Measurements from ENCODE around the gene SLC39A7. TPM values are rescaled to one million over a fixed set of nuclear protein-coding genes. Genes with fewer than 3 reads are reported as not detected.
A peak's percentile ranks its signal among the peaks of the same experiment; 100 is the strongest.

The SLC39A7 gene
- total and polyA plus RNA-seq, 4 donors: 8.9 to 112 (median 71.1) TPM

DNA sequence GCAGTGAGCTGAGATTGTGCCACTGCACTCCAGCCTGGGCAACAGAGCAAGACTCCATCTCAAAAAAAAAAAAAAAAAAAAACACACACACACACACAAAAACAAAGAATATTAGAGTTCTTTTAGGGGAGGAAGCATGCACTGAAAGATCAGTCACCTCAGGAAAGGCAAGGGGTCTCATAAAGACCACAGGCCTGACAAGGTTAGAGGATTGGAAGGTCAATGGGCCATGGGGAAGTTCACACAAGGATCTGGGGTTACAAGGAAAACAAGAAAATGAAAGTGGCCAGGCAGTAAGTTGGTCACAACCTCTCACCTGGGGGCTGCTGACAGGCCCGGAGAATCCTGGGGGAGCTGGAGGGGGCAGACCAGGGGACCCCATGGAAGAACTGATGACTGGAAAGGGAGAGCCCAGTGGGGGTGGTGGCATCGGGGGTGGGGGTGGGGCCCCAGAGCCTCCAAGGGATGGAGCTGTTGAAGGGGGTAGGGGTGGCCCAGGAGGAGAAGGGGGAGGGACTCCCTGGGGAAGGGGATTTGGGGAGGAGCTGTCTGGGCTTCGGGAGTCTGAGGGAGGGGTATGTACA lies 1.7 kb upstream of the SLC39A7 start:
- Histone ChIP-seq H3K4me3 (ENCODE audit: low read depth in 1 of 3, low read length in 3 of 3) (peak overlapping the region in 2 of 3 donors; percentile 76 to 81), H3K4me1 (ENCODE audit: control insufficient read depth in 4 of 4, insufficient read depth in 4 of 4, low read length in 3 of 4) (peaks cover 9 to 66% (median 56%) of the 10 kb centered on the region in 4 donors), H3K27me3 (ENCODE audit: control insufficient read depth in 4 of 4, insufficient read depth in 4 of 4, low read length in 3 of 4) (no peaks in the 10 kb centered on the region), H3K36me3 (ENCODE audit: control insufficient read depth in 4 of 4, insufficient read depth in 3 of 4, low read depth in 1 of 4, low read length in 3 of 4) (peaks cover 3 to 49% (median 36%) of the 10 kb centered on the region in 4 donors), H3K9me3 (ENCODE audit: control insufficient read depth in 4 of 4, low read length in 3 of 4) (no peaks in the 10 kb centered on the region), H3K27ac (ENCODE audit: low read depth in 1 of 2, low read length in 2 of 2) (no peak overlapping the region), H3K9ac (ENCODE audit: low read depth in 1 of 2, low read length in 2 of 2) (peak overlapping the region in 1 of 2 donors; percentile 39)
- DNase-seq (ENCODE audit: low spot score): no peak
- TF ChIP-seq JUND (IDR thresholded peaks at IDR 0.05) (no peak), ZBTB33 (IDR thresholded peaks at IDR 0.05) (no peak), TAF1 (conservative IDR thresholded peaks at IDR 0.05) (no peak), YY1 (IDR thresholded peaks at IDR 0.05) (no peak), EGR1 (IDR thresholded peaks at IDR 0.05; ENCODE audit: low read depth in 2 of 2) (no peak), RXRA (IDR thresholded peaks at IDR 0.05) (no peak), NR2F2 (IDR thresholded peaks at IDR 0.05) (no peak), GABPA (IDR thresholded peaks at IDR 0.05 in 1 of 2, conservative IDR thresholded peaks at IDR 0.05 in 1 of 2) (no peak), ATF3 (IDR thresholded peaks at IDR 0.05) (no peak), FOXA2 (IDR thresholded peaks at IDR 0.05) (no peak), CTCF (IDR thresholded peaks at IDR 0.05; ENCODE audit: low read depth, low read length, missing input control) (no peak)
- TF ChIP-seq, protein P1, sequence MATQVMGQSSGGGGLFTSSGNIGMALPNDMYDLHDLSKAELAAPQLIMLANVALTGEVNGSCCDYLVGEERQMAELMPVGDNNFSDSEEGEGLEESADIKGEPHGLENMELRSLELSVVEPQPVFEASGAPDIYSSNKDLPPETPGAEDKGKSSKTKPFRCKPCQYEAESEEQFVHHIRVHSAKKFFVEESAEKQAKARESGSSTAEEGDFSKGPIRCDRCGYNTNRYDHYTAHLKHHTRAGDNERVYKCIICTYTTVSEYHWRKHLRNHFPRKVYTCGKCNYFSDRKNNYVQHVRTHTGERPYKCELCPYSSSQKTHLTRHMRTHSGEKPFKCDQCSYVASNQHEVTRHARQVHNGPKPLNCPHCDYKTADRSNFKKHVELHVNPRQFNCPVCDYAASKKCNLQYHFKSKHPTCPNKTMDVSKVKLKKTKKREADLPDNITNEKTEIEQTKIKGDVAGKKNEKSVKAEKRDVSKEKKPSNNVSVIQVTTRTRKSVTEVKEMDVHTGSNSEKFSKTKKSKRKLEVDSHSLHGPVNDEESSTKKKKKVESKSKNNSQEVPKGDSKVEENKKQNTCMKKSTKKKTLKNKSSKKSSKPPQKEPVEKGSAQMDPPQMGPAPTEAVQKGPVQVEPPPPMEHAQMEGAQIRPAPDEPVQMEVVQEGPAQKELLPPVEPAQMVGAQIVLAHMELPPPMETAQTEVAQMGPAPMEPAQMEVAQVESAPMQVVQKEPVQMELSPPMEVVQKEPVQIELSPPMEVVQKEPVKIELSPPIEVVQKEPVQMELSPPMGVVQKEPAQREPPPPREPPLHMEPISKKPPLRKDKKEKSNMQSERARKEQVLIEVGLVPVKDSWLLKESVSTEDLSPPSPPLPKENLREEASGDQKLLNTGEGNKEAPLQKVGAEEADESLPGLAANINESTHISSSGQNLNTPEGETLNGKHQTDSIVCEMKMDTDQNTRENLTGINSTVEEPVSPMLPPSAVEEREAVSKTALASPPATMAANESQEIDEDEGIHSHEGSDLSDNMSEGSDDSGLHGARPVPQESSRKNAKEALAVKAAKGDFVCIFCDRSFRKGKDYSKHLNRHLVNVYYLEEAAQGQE (IDR thresholded peaks at IDR 0.05): no peak
- TF ChIP-seq, protein P2, sequence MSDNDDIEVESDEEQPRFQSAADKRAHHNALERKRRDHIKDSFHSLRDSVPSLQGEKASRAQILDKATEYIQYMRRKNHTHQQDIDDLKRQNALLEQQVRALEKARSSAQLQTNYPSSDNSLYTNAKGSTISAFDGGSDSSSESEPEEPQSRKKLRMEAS (IDR thresholded peaks at IDR 0.05): no peak
- WGBS: 34% methylated on average over 3 of the region's 3 CpGs

GRCh38 chr6:33199687-33200218 lies 914 bp upstream of the SLC39A7 start:
- DNase-seq (ENCODE audit: low spot score): no peak
- Histone ChIP-seq H3K9ac (ENCODE audit: low read depth in 1 of 2, low read length in 2 of 2) (peak overlapping the region; percentile 39 to 64), H3K4me3 (ENCODE audit: low read depth in 1 of 3, low read length in 3 of 3) (peak overlapping the region; percentile 76 to 82 (median 81)), H3K27ac (ENCODE audit: low read depth in 1 of 2, low read length in 2 of 2) (peak overlapping the region; percentile 97 to 98), H3K4me1 (ENCODE audit: control insufficient read depth in 4 of 4, insufficient read depth in 4 of 4, low read length in 3 of 4) (peaks cover 11 to 68% (median 59%) of the 10 kb centered on the region in 4 donors), H3K36me3 (ENCODE audit: control insufficient read depth in 4 of 4, insufficient read depth in 3 of 4, low read depth in 1 of 4, low read length in 3 of 4) (peaks cover 3 to 42% (median 29%) of the 10 kb centered on the region in 4 donors), H3K27me3 (ENCODE audit: control insufficient read depth in 4 of 4, insufficient read depth in 4 of 4, low read length in 3 of 4) (no peaks in the 10 kb centered on the region), H3K9me3 (ENCODE audit: control insufficient read depth in 4 of 4, low read length in 3 of 4) (no peaks in the 10 kb centered on the region)
- 2% methylated on average over 26 of the region's 26 CpGs for WGBS
- TF ChIP-seq RXRA (IDR thresholded peaks at IDR 0.05): peak; percentile 32 to 39
- TF ChIP-seq, protein P1 (IDR thresholded peaks at IDR 0.05): no peak
- TF ChIP-seq HNF4G (IDR thresholded peaks at IDR 0.05): no peak
- no peak for TF ChIP-seq RAD21 (IDR thresholded peaks at IDR 0.05)
- no peak for TF ChIP-seq SP1 (IDR thresholded peaks at IDR 0.05)
- no peak for TF ChIP-seq JUND (IDR thresholded peaks at IDR 0.05)
- TF ChIP-seq YY1 (IDR thresholded peaks at IDR 0.05): no peak
- no peak for TF ChIP-seq GABPA (IDR thresholded peaks at IDR 0.05 in 1 of 2, conservative IDR thresholded peaks at IDR 0.05 in 1 of 2)
- TF ChIP-seq NR2F2 (IDR thresholded peaks at IDR 0.05): no peak
- no peak for TF ChIP-seq ATF3 (IDR thresholded peaks at IDR 0.05)
- no peak for TF ChIP-seq HNF4A (conservative IDR thresholded peaks at IDR 0.05)

Data from liver (tissue), 9 donors.